GM19328 (cell line): Measurements from ENCODE around the gene NCOR1.
"Not testable (repeated sequence)": the region's sequence is repeated elsewhere in the genome, so short reads cannot be mapped to it uniquely, and the experiment has no call there.

Source experiments
- ATAC-seq: cut with Tn5 transposase; IDR thresholded peaks from one replicate; pipeline ENCODE4 v1.9.1; 2021; ENCODE audit warnings: mild to moderate bottlenecking, moderate library complexity; ENCODE audit not compliant: unreplicated experiment

NCOR1 gene

GRCh38 chr17:16215965-16216316 is 607 bp upstream of the NCOR1 start:
- peak; percentile 6 for ATAC-seq

GRCh38 chr17:16215002-16215272 is 397 bp downstream of the NCOR1 start:
- ATAC-seq = peak; percentile 38

DNA sequence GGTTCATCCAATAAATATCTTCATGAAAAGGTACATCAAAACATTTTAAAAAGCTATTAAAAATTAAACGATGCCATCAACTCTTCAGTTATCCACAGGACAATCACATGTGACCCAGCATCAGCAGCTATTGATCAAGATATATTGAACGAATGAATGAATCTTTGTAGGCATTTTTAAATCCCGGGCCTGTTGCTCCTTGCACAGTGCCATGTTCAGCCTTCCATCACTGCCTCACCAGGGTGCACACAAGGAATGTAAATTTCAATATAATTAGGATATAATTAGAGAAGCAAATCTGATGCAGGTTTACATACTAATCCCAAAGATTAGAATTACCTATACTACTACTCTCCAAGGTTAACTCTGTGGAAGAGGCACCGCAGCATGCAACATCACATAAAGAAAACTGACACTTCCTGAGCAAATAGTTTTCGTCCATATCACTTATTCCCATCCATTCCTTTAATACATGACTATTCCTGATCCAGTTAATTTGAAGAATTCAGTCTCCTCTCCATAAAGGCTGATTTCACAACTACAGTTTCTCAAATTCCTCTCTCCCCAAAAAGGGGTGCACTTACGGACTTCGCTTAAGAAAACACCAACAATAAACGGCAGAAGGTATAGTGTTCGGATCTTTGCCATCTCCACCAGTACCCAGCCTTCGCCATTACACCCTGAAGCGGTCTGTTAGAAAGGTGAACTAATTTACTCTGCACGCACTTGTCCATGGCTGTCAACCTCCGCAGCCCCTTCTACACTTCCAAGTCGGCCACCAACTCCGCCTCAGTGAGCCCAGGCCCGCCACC is 938 bp downstream of the NCOR1 start:
- ATAC-seq = no peak

GRCh38 chr17:16212793-16213192 is 2.5 kb downstream of the NCOR1 start:
- ATAC-seq = no peak

- ATAC-seq = no peak
Measured at GRCh38 chr17:16211590-16211989, 3.7 kb downstream of the NCOR1 start.

DNA sequence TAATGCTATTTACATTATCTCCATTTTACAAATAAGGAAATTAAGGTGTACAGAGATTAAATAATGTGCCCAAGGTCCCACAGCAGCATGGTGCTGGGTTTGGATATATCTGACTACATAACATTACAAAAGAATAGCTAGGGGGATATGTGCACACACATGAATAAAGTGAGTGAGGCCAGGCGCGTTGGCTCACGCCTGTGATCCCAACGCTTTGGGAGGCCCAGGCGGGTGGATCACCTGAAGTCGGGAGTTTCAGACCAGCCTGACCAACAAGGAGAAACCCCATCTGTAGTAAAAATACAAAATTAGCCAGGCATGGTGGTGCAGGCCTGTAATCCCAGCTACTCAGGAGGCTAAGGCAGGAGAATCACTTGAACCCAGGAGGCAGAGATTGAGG is 10.6 kb downstream of the NCOR1 start:
- ATAC-seq = not testable (repeated sequence)

DNA sequence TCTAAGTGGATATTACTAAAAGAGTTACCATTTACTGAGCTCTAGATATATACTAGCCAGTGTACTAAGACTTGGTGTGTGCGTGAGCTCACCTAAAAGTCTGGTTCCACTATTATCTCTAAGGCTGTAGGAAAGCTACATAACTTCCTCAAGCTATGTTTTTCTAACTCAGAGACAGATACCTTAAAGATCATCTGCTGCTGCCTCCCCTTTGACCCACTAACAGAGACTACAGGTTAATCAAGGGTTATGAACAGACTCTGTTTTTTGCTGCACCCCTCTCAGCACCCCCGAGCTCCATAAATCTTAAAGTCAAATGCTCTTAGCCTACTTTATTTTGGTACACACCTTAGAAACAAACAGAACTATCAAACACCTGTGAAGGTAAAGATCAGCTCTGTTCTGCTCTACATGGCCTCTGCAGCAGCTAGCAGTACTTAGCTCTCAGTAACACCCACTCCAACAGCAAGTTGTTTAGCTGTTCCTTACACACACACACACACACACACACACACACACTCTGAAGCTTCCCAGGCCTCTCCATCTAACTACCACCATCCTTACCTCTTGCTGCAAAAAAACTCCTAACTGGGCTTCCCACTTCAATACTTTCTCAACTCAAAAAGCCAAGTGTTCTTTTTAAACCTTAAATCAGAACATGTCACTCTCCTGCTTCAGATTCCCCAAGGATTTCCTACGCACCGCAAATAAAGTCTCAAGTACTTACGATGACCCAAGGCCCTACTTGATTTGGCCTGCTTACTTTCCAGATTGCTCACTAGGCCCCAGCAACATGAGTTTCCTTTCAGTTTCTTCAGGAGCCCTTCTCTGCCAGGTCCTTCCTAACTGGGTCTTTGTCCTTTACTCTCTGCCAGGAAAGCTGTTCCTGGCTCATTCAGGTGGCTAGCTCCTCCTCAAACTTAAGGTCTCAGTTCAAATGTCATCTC is 12.5 kb downstream of the NCOR1 start:
- not testable (repeated sequence) for ATAC-seq

DNA sequence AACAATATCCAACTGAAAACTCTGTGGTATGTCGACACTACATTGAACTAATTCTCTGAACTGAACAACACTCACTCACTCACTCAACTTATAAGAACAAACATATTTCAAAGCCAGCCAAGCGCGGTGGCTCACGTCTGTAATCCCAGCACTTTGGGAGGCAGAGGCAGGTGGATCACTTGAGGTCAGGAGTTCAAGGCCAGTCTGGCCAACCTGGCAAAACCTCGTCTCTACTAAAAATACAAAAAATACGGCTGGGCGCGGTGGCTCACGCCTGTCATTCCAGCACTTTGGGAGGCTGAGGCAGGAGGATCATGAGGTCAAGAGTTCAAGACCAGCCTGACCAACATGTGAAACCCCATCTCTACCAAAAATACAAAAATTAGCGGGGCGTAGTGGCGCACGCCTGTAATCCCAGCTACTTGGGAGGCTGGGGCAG is 13.6 kb downstream of the NCOR1 start:
- ATAC-seq = not testable (repeated sequence)

GRCh38 chr17:16199093-16199492 is 16.2 kb downstream of the NCOR1 start:
- ATAC-seq = no peak

DNA sequence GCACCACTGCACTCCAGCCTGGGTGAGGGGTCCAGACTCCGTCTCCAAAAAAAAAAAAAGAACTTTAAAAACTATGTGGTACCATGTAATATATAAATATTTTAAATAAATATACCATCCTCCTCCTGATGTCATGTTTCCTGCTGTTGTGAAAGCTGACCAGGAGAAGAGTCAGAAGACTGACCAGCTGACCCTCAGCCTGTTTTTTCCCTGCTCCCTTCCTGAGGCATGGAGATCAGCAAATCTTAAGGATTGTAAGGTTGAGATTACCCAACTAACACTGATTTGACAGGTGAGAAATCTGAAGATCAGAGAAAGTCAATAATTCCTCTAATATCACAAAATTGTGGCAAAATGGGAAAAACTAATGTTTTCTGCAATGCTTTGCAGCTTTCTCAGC is 18.1 kb downstream of the NCOR1 start:
- ATAC-seq = no peak

GRCh38 chr17:16194307-16194835 is 21.0 kb downstream of the NCOR1 start:
- not testable (repeated sequence) for ATAC-seq

- ATAC-seq = no peak
Measured at GRCh38 chr17:16191604-16192003, 23.7 kb downstream of the NCOR1 start.

DNA sequence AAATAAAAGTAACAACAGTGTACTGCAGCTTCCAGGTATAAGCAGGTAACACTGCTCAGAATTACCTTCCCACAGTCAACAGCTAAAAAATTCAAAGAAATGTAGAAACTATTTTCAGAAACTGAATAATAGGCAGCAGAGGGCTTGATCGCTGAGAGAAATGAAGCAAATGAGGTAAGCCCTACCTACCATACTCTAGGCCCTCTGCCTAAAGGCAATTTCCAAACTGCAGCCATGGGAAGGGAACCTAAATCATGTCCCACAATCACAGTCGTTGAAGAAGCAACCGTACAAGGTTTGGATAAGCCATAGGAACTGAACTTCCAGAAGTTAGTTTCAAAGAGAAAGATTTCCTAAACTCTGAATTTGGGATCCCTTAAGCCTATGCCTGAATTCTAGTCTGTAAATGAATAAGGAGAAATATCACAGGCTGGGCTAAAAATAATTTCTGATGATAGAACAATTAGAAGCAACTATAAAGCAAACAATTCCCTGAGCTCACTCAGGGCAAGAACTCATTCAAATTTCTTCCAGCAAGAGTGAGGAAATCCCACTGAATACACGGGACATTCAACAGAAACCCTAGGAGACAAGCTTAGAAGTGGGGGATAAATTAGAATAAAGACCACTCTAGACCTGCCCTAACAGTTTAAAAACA is 24.5 kb downstream of the NCOR1 start:
- no peak for ATAC-seq

- ATAC-seq = no peak
Measured at GRCh38 chr17:16189791-16190348, 25.5 kb downstream of the NCOR1 start.

DNA sequence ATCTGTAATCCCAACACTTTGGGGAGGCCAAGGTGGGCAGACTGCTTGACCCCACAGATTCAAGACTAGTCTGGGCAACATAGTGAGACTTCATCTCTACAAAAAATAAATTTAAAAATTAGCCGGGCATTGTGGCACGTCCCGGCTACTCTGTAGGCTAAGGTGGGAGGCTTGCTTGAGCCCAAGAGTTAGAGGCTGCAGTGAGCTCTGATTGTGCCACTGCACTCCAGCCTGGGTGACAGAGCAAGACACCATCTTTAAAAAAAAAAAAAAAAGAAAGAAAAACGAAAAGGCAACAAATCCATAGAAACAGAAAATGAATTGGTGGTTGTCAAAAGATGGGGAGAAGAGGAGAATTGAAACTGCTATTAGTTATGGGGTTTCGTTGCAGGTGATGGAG is 27.7 kb downstream of the NCOR1 start:
- ATAC-seq = no peak

DNA sequence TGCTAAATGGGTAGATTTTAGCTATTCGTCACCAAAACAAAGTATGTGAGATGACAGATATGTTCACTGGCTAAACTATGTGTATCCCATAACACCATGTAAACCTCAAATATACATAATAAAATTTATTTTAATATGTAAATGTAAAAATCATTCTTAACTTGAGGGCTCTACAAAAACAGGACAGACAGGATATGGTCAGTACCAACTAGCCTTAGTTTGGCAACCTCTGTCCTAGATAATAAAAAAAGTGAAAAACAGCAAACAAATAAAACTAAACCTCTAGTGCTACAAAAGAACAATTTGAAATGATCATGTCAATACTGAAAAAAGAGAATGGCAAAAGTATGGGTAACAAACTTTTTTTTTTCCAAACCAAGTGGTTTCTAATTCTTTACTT is 33.8 kb downstream of the NCOR1 start:
- no peak for ATAC-seq

DNA sequence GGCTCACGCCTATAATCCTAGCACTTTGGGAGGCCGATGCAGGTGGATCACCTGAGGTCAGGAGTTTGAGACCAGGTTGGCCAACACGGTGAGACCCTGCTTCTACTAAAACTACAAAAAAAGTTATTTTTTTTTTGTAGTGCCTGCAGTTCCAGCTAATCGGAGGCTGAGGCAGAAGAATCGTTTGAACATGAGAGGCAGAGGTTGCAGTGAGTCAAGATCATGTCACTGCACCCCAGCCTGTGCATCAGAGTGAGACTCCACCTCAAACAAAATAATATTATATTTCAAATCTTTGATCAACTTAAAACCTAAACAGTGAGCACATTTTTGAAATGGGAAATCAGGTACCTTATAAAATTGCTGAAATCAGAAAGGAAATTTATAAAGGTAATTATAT is 36.5 kb downstream of the NCOR1 start:
- ATAC-seq = no peak

GRCh38 chr17:16171613-16172012 is 43.7 kb downstream of the NCOR1 start:
- ATAC-seq = no peak

DNA sequence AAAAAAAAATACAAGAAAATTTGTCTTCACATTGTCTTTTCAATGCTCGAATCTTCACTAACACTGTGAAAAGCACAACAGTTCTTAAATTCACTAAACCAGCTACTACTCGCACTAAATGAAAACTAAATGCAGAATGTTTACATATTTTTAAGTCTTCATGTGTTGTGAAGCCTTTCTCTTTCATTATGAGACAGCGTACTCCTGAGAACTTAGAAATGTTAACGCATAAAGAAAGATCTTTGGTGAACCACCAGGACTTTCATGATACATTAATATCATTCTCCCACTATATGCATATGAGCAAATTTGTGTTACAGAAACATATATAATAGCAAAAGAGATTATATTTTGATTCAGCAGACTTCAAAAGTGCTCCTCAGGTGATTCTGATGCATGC is 48.6 kb downstream of the NCOR1 start:
- ATAC-seq = not testable (repeated sequence)

- ATAC-seq = no peak
Measured at GRCh38 chr17:16158714-16159113, 56.6 kb downstream of the NCOR1 start.

GRCh38 chr17:16155536-16155935 is 59.8 kb downstream of the NCOR1 start:
- ATAC-seq = no peak
